GM10266 (cell line): ENCODE measurements around the gene PLVAP.

Experiments
- DNase-seq: peaks from one replicate; pipeline ENCODE4 v3.0.0; 2012; ENCODE audit errors: extremely low spot score
- TF ChIP-seq, protein P1 (sequence below): IDR thresholded peaks from 2 replicates; pipeline ENCODE4 v1.5.1; 2012; ENCODE audit warnings: mild to moderate bottlenecking, low read depth; ENCODE audit not compliant: control insufficient read depth, insufficient read depth; ENCODE audit errors: missing control alignments

PLVAP gene

GRCh38 chr19:17357078-17357666 is 20.0 kb downstream of the PLVAP start:
- no peak for DNase-seq
- TF ChIP-seq, protein P1, sequence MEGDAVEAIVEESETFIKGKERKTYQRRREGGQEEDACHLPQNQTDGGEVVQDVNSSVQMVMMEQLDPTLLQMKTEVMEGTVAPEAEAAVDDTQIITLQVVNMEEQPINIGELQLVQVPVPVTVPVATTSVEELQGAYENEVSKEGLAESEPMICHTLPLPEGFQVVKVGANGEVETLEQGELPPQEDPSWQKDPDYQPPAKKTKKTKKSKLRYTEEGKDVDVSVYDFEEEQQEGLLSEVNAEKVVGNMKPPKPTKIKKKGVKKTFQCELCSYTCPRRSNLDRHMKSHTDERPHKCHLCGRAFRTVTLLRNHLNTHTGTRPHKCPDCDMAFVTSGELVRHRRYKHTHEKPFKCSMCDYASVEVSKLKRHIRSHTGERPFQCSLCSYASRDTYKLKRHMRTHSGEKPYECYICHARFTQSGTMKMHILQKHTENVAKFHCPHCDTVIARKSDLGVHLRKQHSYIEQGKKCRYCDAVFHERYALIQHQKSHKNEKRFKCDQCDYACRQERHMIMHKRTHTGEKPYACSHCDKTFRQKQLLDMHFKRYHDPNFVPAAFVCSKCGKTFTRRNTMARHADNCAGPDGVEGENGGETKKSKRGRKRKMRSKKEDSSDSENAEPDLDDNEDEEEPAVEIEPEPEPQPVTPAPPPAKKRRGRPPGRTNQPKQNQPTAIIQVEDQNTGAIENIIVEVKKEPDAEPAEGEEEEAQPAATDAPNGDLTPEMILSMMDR = no peak

- TF ChIP-seq, protein P1 = no peak
- DNase-seq = no peak
These were observed 23.8 kb downstream of the PLVAP start for GRCh38 chr19:17353386-17353785.

DNA sequence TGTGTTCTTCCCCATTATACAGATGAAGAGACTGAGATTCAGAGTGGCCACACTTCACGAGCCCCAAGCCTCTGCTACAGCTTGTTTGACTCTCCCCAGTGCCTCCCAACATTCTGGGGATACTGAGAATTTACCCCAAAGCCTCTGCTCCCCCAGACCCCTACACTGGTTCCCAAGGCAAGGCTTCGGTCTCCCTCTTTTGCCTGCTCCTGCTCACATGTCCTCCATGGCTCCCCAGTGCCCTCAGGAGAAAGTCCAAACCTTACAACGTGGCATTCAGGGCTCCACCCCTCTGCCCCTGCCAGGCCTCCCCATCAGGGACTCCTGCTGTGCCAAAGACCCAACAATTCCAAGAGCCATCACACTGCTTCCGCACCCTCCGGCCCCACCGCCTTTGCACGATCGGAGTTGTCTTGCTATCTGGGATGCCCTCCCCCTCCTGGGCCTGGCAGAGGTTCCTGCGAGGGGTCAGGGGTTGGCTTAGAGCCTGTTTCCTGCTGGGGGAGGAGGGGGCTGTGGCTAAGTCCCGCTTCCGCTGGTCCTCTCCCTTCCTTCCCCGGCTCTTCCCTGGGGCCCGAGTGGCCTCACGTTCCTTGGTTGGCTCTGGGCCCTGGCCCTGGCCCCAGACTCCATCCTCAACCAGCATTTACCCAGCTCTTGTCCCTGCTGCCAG is 24.4 kb downstream of the PLVAP start:
- TF ChIP-seq, protein P1 = no peak
- no peak for DNase-seq

DNA sequence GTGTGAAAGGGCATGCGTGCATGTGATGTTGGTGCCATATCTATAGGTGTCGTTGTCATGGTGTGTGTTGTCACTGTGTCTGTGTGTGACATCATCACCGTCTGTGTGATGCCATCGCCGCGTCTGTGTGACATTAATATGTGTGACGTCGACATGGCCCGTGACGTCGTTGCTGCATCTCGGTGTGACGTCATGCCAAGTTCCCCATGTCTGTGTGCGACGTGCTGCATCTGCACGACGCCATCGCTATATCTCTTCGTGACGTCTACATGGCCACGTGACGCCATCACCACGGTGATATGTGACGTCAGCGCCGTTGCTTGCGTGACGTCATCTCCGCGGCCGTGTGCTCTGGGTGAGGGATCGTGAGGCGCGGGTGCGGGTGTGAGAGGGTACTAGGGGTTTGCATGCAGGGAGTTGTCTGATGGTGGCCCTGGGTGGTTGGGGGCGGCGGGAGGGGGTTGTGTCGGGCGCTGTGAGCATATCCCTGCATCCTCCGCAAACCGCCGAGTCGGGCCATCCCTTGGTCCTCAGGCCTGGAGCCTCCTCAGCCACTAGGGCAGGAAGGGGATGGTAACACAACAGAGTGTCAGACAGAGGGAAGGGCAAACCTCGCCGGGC is 25.2 kb downstream of the PLVAP start:
- no peak for DNase-seq
- TF ChIP-seq, protein P1 = no peak

DNA sequence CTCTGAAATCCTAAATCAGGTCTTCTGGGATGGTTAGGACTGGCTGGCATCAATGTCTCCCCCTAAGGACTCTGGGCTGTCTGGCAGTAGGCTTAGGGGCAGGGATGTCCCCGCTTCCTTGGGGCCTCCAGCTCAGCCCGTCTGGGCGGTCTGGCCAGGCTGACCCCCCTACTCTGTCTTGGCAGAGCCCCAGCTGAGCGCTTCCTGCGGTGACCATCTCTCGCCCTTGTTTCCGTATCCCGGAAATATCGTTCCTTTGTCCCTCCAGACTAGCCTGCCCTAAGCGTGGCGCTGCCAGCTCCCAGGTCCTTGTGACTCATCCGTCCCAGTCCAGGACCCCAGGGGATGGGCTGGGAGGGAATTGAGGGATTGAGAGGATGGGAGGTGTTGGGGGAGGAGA is 28.4 kb downstream of the PLVAP start:
- DNase-seq = no peak
- TF ChIP-seq, protein P1 = no peak

GRCh38 chr19:17347877-17348276 is 29.3 kb downstream of the PLVAP start:
- no peak for DNase-seq
- TF ChIP-seq, protein P1 = no peak

- no peak for DNase-seq
- TF ChIP-seq, protein P1 = no peak
These were observed 29.8 kb downstream of the PLVAP start for GRCh38 chr19:17347361-17347760.
